ENCODE results near the gene WNT16. TPM values are rescaled to one million over a fixed set of nuclear protein-coding genes. Genes with fewer than 3 reads are reported as not detected.
"Not testable (repeated sequence)": the region's sequence is repeated elsewhere in the genome, so short reads cannot be mapped to it uniquely, and the experiment has no call there.

Gene WNT16
- total RNA-seq, 1 donor from 2014 or later, result not detected

- TF ChIP-seq CTCF (conservative IDR thresholded peaks at IDR 0.05), result no peak
- no peak overlapping the region for H3K4me3 Mint-ChIP-seq
Observed at GRCh38 chr7:121307021-121307574, 21.7 kb upstream of the WNT16 start.

GRCh38 chr7:121313220-121313792 lies 15.5 kb upstream of the WNT16 start:
- no peak overlapping the region for H3K27ac Mint-ChIP-seq (ENCODE audit: unreplicated experiment)
- DNase-seq (ENCODE audit: low read depth, low spot score), result no peak
- no peak overlapping the region for H3K4me3 Mint-ChIP-seq
- no peak for TF ChIP-seq CTCF (conservative IDR thresholded peaks at IDR 0.05)
- no peaks in the 10 kb centered on the region for H3K4me1 Mint-ChIP-seq
- H3K27me3 Mint-ChIP-seq (ENCODE audit: low read depth), result no peaks in the 10 kb centered on the region
- H3K36me3 Mint-ChIP-seq (ENCODE audit: low read depth), result no peaks in the 10 kb centered on the region
- peaks cover 13% of the 10 kb centered on the region for H3K9me3 Mint-ChIP-seq

More at GRCh38 chr7:121307021-121307574, 21.7 kb upstream of the WNT16 start:
- Mint-ChIP-seq H3K9me3 (peaks cover 13% of the 10 kb centered on the region), H3K36me3 (ENCODE audit: low read depth) (no peaks in the 10 kb centered on the region), H3K27me3 (ENCODE audit: low read depth) (no peaks in the 10 kb centered on the region), H3K27ac (ENCODE audit: unreplicated experiment) (no peak overlapping the region), H3K4me1 (peaks cover 8% of the 10 kb centered on the region)
- DNase-seq (ENCODE audit: low read depth, low spot score), result no peak

GRCh38 chr7:121313793-121314676 lies 14.8 kb upstream of the WNT16 start:
- no peak for DNase-seq (ENCODE audit: low read depth, low spot score)
- no peaks in the 10 kb centered on the region for H3K4me1 Mint-ChIP-seq
- no peak overlapping the region for H3K4me3 Mint-ChIP-seq

GRCh38 chr7:121315170-121315569 lies 13.6 kb upstream of the WNT16 start:
- H3K36me3 Mint-ChIP-seq (ENCODE audit: low read depth); H3K27ac Mint-ChIP-seq (ENCODE audit: unreplicated experiment); DNase-seq (ENCODE audit: low read depth, low spot score); H3K4me3 Mint-ChIP-seq; H3K9me3 Mint-ChIP-seq; H3K4me1 Mint-ChIP-seq; H3K27me3 Mint-ChIP-seq (ENCODE audit: low read depth): not testable (repeated sequence)

More at GRCh38 chr7:121313793-121314676, 14.8 kb upstream of the WNT16 start:
- TF ChIP-seq CTCF (conservative IDR thresholded peaks at IDR 0.05), result no peak
- Mint-ChIP-seq H3K27me3 (ENCODE audit: low read depth) (no peaks in the 10 kb centered on the region), H3K27ac (ENCODE audit: unreplicated experiment) (no peak overlapping the region), H3K36me3 (ENCODE audit: low read depth) (no peaks in the 10 kb centered on the region), H3K9me3 (peaks cover 13% of the 10 kb centered on the region)

- no peak overlapping the region for H3K27ac Mint-ChIP-seq (ENCODE audit: unreplicated experiment)
- no peaks in the 10 kb centered on the region for H3K36me3 Mint-ChIP-seq (ENCODE audit: low read depth)
- H3K9me3 Mint-ChIP-seq, result no peaks in the 10 kb centered on the region
- no peaks in the 10 kb centered on the region for H3K27me3 Mint-ChIP-seq (ENCODE audit: low read depth)
- no peak for DNase-seq (ENCODE audit: low read depth, low spot score)
- no peak for TF ChIP-seq CTCF (conservative IDR thresholded peaks at IDR 0.05)
- H3K4me1 Mint-ChIP-seq, result no peaks in the 10 kb centered on the region
- H3K4me3 Mint-ChIP-seq, result no peak overlapping the region
Observed at GRCh38 chr7:121322460-121322859, 6.3 kb upstream of the WNT16 start.
